HepG2 (cell line): ENCODE data around the gene FGF2. TPM values are rescaled to one million over a fixed set of nuclear protein-coding genes. Genes with fewer than 3 reads are reported as not detected.
A peak's percentile ranks its signal among the peaks of the same experiment; 100 is the strongest.

Source experiments
- FOSL1 ChIP-seq: sonication (generic); formaldehyde crosslinking; IDR thresholded peaks from 2 replicates; pipeline ENCODE4 v1.9.0; 2021; ENCODE audit warnings: missing genetic modification reagents, borderline replicate concordance
- HMG20B ChIP-seq: conservative IDR thresholded peaks from 2 replicates; pipeline ENCODE4 v1.6.1; 2016; ENCODE audit warnings: missing genetic modification reagents, missing compliant biosample characterization
- NRL ChIP-seq: sonication (generic); formaldehyde crosslinking; IDR thresholded peaks from 2 replicates; pipeline ENCODE4 v1.5.0; 2020; ENCODE audit warnings: missing genetic modification reagents, mild to moderate bottlenecking, moderate library complexity, borderline replicate concordance
- PRDM10 ChIP-seq: sonication (generic); formaldehyde crosslinking; IDR thresholded peaks from 2 replicates; pipeline ENCODE4 v1.4.0; 2020; ENCODE audit warnings: low read depth, missing genetic modification reagents
- RFXAP ChIP-seq: sonication (generic); formaldehyde crosslinking; IDR thresholded peaks from 2 replicates; pipeline ENCODE4 v1.4.0; 2020; ENCODE audit warnings: missing genetic modification reagents, borderline replicate concordance
- SIX1 ChIP-seq: sonication (generic); formaldehyde crosslinking; IDR thresholded peaks from 2 replicates; pipeline ENCODE4 v1.4.0; 2020; ENCODE audit warnings: missing genetic modification reagents, borderline replicate concordance
- SRSF1 ChIP-seq: fragments of 200-400 bp; formaldehyde crosslinking; optimal IDR thresholded peaks from 2 replicates; pipeline ENCODE3; 2017; ENCODE audit warnings: mild to moderate bottlenecking, low read depth, low read length, moderate library complexity
- ZFP36L2 ChIP-seq: sonication (generic); formaldehyde crosslinking; IDR thresholded peaks from 2 replicates; pipeline ENCODE4 v1.4.0; 2020; ENCODE audit warnings: missing genetic modification reagents
- ZFP41 ChIP-seq: sonication (generic); formaldehyde crosslinking; IDR thresholded peaks from 2 replicates; pipeline ENCODE4 v1.4.0; 2020; ENCODE audit warnings: mild to moderate bottlenecking, missing genetic modification reagents, borderline replicate concordance
- ZNF124 ChIP-seq: sonication (generic); formaldehyde crosslinking; IDR thresholded peaks from 2 replicates; pipeline ENCODE4 v1.4.0; 2020; ENCODE audit warnings: missing genetic modification reagents
- ZNF362 ChIP-seq: sonication (generic); formaldehyde crosslinking; IDR thresholded peaks from 2 replicates; pipeline ENCODE4 v1.4.0; 2020; ENCODE audit warnings: missing genetic modification reagents, mild to moderate bottlenecking, borderline replicate concordance
- ZNF652 ChIP-seq: IDR thresholded peaks from 2 replicates; pipeline ENCODE4 v1.6.1; 2016; ENCODE audit warnings: low read depth, borderline replicate concordance
- polyA plus RNA-seq, 8 experiments: library from polyadenylated mRNA; depleted of rRNA in 3 of 8; stranded (reverse) in 7 of 8; unstranded in 1 of 8; fragments of >200 nt; fragmentation: Illumina TruSeq in 4 of 8; extraction: Trizol in 4 of 8; gene quantifications; 2 replicates each; pipeline versions ENCODE4 v1.2.1 to v1.2.3, GENCODE V29; 2011 to 2016; ENCODE audit warnings: low read depth in 4 of 8, missing spikeins in 1 of 8, mixed read lengths in 1 of 8; ENCODE audit not compliant: insufficient read depth in 1 of 8
- total RNA-seq, 5 experiments: library from RNA; depleted of rRNA; stranded (reverse); fragments of >200 nt; fragmentation: Illumina TruSeq; extraction: Trizol; gene quantifications; 2 replicates each; pipeline ENCODE4 v1.2.3, GENCODE V29; 2016; ENCODE audit warnings: low read depth in 1 of 5
- TF ChIP-seq, protein P1 (sequence below): sonication (generic); formaldehyde crosslinking; conservative IDR thresholded peaks from 2 replicates; pipeline ENCODE4 v1.4.0; 2020; ENCODE audit warnings: missing genetic modification reagents

Gene FGF2
- total and polyA plus RNA-seq, 2 of the 13 experiments (the other 11 are each of a cell fraction or from before 2014, with no cell fraction given): 0.01 to 0.02 TPM

DNA sequence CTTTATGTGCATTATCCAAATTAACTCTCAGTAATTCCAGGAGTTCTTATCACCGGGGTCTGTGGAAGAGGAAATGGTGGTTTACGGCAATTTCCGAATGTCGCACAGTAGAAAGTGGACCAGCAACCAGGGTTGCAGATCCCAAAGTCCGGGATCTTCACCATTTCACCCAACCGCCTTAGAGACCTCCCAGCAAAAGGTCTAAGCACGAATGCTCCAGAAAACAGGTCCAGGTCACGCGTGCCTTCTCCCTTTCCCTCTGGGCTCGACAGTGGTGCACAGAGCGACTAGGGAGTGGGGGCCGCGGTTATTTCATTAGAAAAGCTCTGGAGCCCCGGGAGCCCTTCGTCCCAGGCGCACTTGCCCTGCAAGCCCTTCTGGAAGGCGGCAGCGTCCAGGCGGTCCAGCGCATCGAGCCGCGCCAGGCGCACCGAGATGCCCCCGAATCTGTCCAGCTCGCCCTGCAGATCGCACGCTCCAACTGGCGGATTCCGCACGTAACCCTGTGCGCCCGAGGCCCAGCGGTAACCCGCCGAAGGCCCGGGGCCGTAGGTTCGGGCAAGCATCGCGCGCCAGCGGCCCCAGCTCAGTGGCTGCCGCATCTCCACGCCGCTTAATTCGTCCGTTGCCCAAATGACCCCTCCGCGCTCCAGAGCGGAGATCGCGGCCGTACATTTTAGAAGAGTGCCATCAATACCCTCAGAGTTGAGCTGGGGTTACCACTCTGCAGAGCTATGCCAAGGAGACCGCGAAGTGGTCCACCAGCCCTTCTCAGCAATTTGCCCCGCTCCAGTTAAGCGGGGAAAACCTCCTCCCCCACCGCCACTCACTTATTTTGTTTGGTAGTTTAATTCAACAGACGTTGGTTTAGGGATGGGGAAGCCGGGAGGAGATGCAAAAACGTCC, 95.6 kb downstream of the FGF2 start, which contains the start of gene NUDT6 (continued):
- TF ChIP-seq PRDM10 (no peak), HMG20B (no peak), ZFP36L2 (CRISPR knock-in tag) (no peak), ZFP41 (no peak; the same call in 1 of the 2 replicates), ZNF362 (CRISPR knock-in tag) (no peak), SIX1 (no peak), ZNF124 (CRISPR knock-in tag) (no peak), RFXAP (CRISPR knock-in tag) (0 out of 2 replicates have a peak, but pooled peaks have one; percentile 29), FOSL1 (CRISPR knock-in tag) (no peak), SRSF1 (peak; percentile 82), NRL (CRISPR knock-in tag) (0 out of 2 replicates have a peak, but pooled peaks have one; percentile 51), ZNF652 (no peak)
- TF ChIP-seq, protein P1, sequence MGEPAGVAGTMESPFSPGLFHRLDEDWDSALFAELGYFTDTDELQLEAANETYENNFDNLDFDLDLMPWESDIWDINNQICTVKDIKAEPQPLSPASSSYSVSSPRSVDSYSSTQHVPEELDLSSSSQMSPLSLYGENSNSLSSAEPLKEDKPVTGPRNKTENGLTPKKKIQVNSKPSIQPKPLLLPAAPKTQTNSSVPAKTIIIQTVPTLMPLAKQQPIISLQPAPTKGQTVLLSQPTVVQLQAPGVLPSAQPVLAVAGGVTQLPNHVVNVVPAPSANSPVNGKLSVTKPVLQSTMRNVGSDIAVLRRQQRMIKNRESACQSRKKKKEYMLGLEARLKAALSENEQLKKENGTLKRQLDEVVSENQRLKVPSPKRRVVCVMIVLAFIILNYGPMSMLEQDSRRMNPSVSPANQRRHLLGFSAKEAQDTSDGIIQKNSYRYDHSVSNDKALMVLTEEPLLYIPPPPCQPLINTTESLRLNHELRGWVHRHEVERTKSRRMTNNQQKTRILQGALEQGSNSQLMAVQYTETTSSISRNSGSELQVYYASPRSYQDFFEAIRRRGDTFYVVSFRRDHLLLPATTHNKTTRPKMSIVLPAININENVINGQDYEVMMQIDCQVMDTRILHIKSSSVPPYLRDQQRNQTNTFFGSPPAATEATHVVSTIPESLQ (CRISPR knock-in tag): no peak
